NCI-H226 (cell line): ENCODE results near the gene ELN.
"Not testable (repeated sequence)": the region's sequence is repeated elsewhere in the genome, so short reads cannot be mapped to it uniquely, and the experiment has no call there.

Experiments used
- DNase-seq: peaks from one replicate; pipeline ENCODE4 v3.0.0-alpha.2; 2015

The ELN gene

DNA sequence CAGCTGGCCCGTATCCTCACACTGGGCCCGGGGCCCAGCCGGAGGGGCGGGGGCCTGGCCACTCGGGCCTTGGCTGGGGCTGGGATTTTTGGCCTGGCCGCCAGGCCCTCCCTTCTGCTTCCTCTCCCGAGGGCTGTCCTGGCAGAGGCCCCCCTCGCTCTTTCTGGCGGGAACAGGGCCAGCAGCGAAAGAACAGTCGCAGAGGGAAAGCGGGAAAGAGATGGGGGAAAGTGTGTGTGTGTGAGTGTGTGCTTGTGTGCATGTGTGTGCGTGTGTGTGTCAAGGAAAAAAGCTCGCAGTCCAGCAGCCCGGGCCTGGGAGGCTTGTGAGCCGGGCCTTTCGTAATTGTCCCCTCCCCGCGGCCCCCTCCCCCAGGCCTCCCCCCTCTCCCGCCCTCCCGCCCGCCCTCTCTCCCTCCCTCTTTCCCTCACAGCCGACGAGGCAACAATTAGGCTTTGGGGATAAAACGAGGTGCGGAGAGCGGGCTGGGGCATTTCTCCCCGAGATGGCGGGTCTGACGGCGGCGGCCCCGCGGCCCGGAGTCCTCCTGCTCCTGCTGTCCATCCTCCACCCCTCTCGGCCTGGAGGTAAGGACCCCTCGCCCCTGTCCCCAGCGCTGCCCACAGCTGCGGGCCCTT is at the start of gene ELN:
TSS of gene ELN (plus strand) at position 491 of the 638 bp plus-strand sequence. CDS start at position 506, 15 bp downstream.
- DNase-seq = no peak

DNA sequence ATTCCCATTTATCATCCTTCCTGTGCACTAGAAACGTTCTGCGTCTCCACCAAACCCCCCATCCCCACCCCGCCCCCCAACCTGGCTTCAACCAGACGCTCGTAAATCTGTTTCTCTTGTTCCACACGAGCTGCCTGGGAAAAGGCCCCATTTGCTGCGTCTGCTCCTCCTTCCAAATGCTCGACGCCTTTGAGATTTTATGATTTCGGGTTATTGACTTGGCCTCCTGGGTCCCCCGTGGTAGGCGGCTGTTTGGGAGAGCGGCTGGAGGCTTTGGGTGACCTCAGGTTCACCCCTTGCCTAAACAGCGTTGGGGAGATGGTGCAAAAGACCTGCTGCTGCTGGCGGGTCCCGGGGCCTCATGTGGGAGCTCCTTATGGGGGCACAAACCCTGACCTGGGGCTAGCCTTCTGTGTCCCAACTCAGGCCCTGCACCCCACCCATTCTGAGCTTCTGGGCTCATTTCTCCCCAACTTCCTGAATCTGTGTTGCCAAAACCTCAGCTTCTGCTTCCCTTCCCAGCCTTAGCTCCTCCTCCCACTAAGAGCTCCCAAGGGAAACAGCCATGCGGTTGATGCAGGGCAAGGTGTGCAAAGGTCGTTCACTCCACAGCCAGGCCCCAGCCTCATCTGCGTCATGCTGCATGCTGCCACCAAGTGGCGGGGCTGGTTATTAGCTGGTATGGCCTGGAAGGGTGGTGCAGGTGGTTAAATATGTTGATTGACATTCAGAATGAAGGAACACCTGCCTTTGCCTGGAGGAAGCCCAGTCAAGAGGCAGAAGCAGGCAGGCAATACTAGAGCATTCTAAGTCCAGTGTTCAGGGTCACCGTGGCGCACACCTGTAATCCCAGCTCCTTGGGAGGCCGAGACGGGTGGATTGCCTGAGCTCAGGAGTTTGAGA is 49.1 kb upstream of the ELN start:
- DNase-seq = peak; percentile 62

- DNase-seq = not testable (repeated sequence)
These were observed 48.3 kb upstream of the ELN start for GRCh38 chr7:73979656-73980055.

GRCh38 chr7:73980206-73980605 is 47.8 kb upstream of the ELN start:
- no peak for DNase-seq

- DNase-seq = no peak
These were observed 46.0 kb upstream of the ELN start for GRCh38 chr7:73981933-73982332.

DNA sequence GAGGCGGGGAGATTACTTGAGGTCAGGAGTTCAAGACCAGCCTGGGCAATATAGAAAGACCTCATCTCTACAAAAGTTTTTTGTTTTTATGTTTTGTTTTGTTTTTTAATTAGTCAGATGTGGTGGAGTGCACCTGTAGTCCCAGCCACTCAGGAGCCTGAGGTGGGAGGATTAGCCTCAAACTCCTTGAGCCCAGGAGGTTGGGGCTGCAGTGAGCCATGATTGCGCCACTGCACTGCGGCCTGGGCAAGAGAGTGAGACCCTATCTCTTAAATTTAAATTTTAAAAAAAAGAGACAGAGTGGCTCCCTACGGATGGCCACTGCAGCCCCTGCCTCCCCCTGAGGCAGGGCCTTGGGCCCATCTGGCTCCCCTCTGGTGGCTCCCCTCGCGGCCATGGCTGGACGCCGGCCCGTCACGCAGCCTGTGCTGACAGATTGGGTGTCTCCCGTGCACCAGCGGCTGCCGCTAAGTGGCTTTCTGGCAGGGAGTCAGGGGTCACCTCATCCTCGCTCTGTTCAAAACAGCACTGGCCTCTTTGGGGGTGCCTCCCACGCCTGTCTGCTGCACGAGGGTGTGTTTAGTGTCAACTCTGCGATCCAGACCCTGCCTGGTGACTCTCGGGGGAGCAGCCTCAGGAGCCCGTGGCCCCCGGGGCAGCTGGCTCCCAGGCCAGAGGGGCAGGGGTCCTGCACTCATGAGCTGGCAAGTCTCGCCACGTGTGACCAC is 44.4 kb upstream of the ELN start:
- DNase-seq = no peak

DNA sequence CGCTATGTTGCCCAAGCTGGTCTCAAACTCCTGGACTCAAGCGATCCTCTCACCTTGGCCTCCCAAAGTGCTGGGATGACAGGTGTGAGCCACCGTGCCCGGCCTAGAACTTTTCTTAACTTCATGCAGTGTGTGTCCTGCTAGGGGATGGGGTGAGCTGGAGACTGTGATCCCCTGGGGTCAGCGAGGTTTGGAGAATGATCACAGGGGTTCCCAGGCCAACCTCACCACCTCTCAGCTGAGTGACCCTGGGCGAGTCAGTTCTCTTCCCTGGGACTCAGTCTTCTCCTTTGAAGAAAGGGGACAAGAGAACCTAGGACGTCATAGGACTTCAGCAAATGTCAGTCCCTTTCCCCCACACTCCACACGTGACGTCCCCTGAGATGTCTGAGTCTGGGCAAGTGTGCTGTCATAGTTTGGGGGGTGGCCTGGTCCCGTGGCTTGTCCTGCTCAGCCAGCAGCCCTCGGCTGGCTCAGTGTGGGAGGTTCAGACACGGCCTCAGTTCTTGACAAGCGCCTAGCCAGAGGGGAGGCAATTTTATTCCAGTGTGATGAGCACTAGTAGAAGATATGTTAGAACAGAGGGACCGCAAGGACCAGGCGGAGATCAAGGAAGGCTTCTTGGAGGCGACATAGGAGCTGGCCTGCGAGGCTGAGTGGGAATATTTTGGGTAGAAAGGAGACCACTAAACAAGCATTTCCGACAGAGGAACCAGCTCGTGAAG is 43.3 kb upstream of the ELN start:
- DNase-seq = no peak

- DNase-seq = no peak
These were observed 42.2 kb upstream of the ELN start for GRCh38 chr7:73985737-73986141.

DNA sequence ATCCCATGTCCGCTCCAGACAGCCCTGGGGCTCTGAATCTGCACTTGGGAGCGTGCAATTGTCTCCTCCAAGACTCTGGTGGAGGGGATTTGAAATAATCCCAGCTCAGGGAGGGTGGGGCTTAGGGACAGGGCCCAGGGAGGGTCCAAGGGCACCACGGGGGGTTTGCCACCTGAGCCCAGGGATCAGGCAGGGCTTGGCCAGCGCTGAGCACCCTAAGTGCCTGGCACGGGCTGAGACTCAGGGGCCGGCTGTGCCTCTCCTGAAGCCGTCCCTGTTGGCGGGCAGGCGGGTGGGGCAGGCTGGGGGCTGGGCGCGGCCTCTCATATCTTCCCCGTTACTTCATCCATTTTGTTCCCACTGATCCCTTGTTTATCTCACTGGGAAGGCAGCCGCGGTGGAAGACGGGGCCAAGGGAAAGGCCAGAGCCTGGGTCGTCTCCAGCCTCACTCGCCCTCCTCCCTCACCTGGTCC is 41.8 kb upstream of the ELN start:
- DNase-seq = no peak

DNA sequence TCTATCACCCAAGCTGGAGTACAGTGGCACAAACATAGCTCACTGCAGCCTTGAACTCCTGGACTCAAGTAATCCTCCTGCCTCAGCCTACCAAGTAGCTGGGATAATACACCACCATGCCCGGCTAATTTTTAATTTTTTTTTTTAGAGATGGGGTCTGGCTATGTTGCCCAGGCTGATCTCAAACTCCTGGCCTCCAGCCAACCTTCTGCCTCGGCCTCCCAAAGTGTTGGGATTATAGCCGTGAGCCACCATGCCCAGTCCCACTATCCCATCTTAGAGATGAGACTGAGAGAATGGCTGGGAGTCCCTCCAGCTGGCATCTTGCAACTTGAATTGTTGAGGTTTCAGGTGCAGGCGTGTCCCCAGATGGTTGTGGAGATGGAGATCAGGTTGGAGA is 40.7 kb upstream of the ELN start:
- no peak for DNase-seq

DNA sequence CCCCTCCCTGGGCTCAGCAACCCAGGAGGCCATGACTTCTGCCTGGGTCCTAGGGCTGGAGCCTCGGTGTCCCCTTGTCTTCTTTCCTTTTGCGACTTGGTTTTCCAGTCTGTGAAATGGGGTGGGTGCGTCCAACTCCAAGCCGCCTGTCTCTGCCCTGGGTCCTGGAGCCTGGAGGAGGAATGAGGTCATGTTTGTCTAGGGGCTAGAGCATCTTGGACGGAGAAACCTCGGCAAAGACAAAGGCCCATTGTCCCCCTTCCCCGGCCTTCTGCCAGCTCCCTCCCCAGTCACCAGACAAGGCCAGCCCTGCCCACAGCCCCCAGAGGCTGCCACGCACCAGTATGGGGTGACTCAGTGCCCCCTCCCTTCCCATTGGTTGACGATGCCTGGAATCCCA is 39.8 kb upstream of the ELN start:
- no peak for DNase-seq

GRCh38 chr7:73991522-73992100 is 36.4 kb upstream of the ELN start:
- no peak for DNase-seq

DNA sequence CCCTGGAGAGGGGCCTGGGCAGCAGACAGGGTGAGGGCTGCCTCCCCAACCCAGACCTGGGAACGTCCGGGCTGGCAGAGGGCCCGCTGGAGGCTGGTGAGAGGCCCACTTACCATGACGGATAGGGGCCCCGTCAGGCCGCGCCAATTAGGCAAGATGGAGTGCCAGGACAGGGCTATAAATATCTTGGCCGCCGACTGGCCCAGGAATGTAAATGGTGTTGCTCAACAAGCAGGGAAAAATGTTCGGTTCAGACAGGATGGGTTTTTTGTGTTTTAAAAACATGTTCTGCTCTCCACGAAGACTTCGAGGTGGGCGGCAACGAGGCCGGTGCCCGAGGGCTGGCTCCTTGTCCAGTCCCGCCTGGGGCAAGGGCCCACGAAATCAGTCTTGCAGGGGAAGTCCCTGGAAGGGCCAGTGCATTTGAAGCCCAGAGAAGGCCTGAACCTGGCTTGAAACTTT is 35.8 kb upstream of the ELN start:
- peak; percentile 64 for DNase-seq

DNA sequence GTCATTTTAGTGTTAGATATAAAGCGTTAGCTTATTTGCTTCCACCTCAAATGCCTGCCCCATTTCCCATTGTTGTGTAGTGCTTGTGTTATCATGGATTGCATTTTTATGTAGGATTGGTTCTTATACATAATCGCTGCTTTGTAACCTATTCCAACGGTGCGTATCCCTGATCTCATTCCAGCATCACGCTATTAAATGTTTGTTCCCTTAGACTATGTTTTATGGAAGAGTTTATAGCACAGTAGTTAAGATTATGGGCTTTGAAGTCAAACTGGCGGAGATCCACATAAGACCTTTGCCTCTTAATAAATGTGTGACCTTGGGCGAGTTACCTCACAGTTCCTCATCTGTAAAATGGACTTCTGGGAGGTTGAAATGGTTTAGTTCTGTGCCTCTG is 34.0 kb upstream of the ELN start:
- DNase-seq = no peak

- DNase-seq = no peak
These were observed 33.2 kb upstream of the ELN start for GRCh38 chr7:73994761-73995160.

DNA sequence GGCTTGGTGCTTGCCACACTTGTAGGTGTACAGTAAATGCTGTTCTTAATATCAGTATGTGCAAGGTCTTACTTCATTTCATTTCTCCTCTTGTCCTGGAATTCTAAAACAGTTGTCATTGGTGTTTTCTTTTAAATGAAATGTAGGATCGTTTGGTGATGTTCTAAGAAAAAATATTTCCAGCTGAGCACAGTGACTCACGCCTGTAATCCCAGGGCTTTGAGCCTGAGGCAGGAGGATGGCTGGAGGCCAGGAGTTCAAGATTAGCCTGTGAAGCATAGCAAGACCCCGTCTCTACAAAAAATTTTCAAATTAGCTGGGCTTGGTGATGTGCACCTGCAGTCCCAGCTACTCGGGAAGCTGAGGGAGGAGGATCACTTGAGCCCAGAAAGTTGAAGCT is 32.6 kb upstream of the ELN start:
- DNase-seq = peak; percentile 53

GRCh38 chr7:73995821-73996511 is 32.0 kb upstream of the ELN start:
- DNase-seq = no peak

DNA sequence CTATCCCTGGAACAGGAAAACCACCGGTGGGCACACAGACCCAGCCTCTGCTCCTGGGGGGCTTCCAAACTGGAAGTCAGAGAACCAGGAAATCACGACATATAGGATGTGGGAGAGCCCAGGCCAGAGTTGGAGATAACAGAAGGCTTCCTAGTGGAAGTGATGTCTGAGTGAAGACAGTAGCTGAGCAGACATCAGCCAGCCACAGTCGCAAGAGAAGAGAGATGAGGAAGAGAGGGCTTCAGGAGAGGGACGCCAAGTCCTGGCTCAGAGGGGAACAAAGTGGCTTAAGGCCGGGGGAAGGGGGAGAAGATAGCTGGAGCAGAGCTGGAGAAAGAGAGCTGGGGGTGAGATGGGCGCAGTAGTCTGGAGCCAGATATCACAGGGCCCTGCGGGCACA is 30.9 kb upstream of the ELN start:
- no peak for DNase-seq

DNA sequence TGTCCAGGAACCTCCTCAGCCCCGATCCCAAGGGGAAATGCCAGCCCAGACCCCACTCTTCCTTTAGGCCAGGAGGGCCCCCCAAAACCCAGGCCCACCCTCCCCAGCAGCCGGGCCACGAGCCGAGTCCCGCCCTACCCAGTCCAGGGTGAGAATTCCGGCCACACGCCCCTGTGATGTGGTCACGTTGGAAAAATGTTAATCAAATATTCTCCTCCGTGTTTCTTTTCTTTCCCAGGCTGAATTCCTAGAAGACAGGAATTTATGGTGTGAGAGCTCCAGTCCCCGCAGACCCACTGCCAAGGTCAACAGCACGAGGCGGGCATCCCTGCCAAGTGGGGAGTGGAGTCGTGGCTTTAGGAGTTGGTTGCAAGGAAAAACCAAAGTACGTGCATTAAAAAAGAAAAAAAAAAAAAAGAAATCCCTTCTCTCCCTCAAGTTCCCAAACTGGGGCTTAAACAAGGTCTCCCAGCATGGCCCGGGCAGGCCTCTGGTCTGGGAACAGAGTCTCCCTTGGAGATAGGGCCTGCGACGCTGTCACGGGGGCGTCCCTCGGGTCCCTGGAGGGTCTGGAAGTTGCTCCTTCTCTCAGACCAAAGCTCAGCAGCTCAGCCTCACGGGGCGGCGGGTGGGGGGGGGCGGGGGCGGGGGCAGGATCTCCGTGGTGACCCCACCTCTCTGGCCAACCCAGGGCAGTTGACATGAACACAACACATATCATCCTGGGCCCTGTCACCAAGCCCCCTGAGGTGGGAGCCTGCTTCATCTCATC is 28.1 kb upstream of the ELN start:
- DNase-seq = peak; percentile 82

DNA sequence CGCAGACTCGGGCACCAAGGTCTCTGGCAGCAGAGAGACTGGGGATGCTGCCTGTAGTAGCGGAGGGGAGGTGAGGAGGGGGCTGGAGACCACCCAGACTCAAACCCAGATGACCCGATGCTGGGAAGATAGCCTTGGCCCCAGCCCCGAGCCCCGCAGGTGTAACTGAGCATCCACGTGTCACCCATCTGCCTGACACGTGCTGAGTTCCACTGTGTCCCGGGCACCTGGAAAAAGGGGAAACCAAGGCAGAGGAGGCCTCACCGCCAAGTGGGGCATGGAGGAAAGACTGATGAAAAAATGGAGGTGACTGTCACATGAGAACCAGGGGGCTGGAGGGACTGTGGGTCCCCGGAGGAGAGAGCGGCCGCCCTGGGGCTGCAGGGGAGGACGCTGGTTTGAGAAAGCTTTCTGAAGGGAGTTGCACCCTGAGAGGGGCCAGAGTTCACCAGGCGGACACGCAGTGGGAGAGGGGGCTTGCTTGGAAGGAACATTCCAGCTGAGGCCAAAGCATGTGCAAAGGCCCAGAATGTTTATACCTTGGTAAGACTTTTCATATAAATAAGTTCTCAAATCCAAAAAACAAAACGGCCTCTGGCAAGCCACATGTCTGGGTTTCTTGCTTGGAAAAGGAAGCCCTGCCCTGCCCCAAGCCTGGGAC is 27.4 kb upstream of the ELN start:
- DNase-seq = no peak

DNA sequence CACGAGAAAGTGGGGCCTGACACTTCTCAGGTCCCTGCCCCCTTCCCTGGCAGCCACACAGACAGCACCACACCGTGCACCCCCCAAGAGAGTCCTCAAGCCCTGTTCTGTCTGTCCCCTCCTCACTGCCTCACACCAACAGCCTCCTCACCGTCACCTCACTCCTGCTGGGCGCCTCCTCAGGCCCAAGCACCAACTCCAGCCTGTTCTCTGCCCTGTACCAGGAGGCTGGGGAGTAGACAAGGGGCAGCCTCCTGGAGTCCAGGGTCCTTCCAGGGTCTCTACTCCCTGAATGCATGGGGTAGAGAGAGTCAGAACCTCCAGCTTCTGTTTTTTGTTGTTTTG is 26.9 kb upstream of the ELN start:
- DNase-seq = no peak
